ENCODE measurements around the gene CD6.

DNA sequence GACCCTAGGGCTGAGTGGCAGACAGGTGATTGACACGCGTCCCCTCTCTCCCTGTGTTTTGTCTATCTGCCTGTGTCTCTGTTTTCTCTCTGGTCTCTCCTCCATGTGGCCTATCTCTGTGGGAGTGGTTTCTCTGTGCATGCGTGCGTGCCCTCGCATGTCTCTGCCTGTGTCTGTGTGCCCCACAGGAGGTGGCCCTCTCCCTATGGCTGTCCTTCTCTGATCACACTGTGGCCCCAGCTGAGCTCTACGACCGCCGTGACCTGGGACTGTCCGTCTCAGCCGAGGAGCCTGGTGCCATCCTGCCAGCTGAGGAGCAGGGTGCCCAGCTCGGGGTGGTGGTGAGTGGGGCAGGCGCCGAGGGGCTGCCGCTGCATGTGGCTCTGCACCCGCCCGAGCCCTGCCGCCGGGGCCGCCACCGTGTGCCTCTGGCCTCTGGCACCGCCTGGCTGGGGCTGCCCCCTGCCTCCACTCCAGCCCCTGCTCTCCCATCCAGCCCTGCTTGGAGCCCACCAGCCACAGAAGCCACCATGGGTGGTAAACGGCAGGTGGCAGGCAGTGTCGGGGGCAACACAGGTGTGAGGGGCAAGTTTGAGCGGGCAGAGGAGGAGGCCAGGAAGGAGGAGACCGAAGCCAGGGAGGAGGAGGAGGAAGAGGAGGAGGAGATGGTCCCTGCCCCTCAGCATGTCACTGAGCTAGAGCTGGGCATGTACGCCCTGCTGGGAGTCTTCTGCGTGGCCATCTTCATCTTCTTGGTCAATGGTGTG lies 35.6 kb upstream of the CD6 start:
- TF ChIP-seq, protein P1, sequence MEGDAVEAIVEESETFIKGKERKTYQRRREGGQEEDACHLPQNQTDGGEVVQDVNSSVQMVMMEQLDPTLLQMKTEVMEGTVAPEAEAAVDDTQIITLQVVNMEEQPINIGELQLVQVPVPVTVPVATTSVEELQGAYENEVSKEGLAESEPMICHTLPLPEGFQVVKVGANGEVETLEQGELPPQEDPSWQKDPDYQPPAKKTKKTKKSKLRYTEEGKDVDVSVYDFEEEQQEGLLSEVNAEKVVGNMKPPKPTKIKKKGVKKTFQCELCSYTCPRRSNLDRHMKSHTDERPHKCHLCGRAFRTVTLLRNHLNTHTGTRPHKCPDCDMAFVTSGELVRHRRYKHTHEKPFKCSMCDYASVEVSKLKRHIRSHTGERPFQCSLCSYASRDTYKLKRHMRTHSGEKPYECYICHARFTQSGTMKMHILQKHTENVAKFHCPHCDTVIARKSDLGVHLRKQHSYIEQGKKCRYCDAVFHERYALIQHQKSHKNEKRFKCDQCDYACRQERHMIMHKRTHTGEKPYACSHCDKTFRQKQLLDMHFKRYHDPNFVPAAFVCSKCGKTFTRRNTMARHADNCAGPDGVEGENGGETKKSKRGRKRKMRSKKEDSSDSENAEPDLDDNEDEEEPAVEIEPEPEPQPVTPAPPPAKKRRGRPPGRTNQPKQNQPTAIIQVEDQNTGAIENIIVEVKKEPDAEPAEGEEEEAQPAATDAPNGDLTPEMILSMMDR (IDR thresholded peaks at IDR 0.05 in 4 of 5, conservative IDR thresholded peaks at IDR 0.05 in 1 of 5): no peak
- no peak for TF ChIP-seq POLR2A (IDR thresholded peaks at IDR 0.05)
